NCI-H128 (cell line): Measurements from ENCODE around the gene CEP68.
"Not testable (repeated sequence)": the region's sequence is repeated elsewhere in the genome, so short reads cannot be mapped to it uniquely, and the experiment has no call there.

Source experiments
- DNase-seq: peaks from one replicate; lab custom pipeline; 2025; ENCODE audit not compliant: unreplicated experiment; lab: John Stamatoyannopoulos, UW

Gene CEP68

GRCh38 chr2:65031341-65032018 is 24.7 kb upstream of the CEP68 start:
- no peak for DNase-seq

- no peak for DNase-seq
These were observed 23.9 kb upstream of the CEP68 start for GRCh38 chr2:65032019-65032975.

- no peak for DNase-seq
These were observed 23.0 kb upstream of the CEP68 start for GRCh38 chr2:65033178-65033577.

- DNase-seq: not testable (repeated sequence)
These were observed 22.5 kb upstream of the CEP68 start for GRCh38 chr2:65033667-65034066.

- no peak for DNase-seq
These were observed 20.8 kb upstream of the CEP68 start for GRCh38 chr2:65035351-65035943.

- DNase-seq: no peak
These were observed 19.0 kb upstream of the CEP68 start for GRCh38 chr2:65037178-65037577.

- no peak for DNase-seq
These were observed 16.6 kb upstream of the CEP68 start for GRCh38 chr2:65039640-65040039.

GRCh38 chr2:65040400-65041261 is 15.6 kb upstream of the CEP68 start:
- DNase-seq: peak; percentile 51

GRCh38 chr2:65043001-65043400 is 13.2 kb upstream of the CEP68 start:
- DNase-seq: no peak

- DNase-seq: no peak
These were observed 12.0 kb upstream of the CEP68 start for GRCh38 chr2:65044097-65044735.

- DNase-seq: no peak
These were observed 10.6 kb upstream of the CEP68 start for GRCh38 chr2:65045651-65046050.

GRCh38 chr2:65046633-65047407 is 9.4 kb upstream of the CEP68 start:
- no peak for DNase-seq

- no peak for DNase-seq
These were observed 7.1 kb upstream of the CEP68 start for GRCh38 chr2:65049010-65049639.

GRCh38 chr2:65050931-65051330 is 5.3 kb upstream of the CEP68 start:
- no peak for DNase-seq

- no peak for DNase-seq
These were observed 3.0 kb upstream of the CEP68 start for GRCh38 chr2:65053199-65053598.

- DNase-seq: no peak
These were observed 1.3 kb upstream of the CEP68 start for GRCh38 chr2:65054749-65055421.

- peak; percentile 78 for DNase-seq
These were observed 598 bp upstream of the CEP68 start for GRCh38 chr2:65055422-65056214.

- DNase-seq: no peak
These were observed 799 bp downstream of the CEP68 start for GRCh38 chr2:65057054-65057375.
